ENCODE measurements around the gene EIF4G3. TPM values are rescaled to one million over a fixed set of nuclear protein-coding genes. Genes with fewer than 3 reads are reported as not detected.

EIF4G3 gene
- total and polyA plus RNA-seq, 3 experiments from 2014 or later = 13.0 to 51.3 (median 46.8) TPM

GRCh38 chr1:20962576-20963258 is 214.0 kb downstream of the EIF4G3 start:
- no peaks in the 10 kb centered on the region for H3K9me3 ChIP-seq (ENCODE audit: low read length)
- CTCF ChIA-PET = interaction anchor here (0.9 kb wide), 1 partner anchor 167 kb away, joined by 4 read pairs; no protein-coding TSS in a partner anchor
- H3K36me3 ChIP-seq (ENCODE audit: insufficient read depth, low read length) = no peaks in the 10 kb centered on the region
- H3K9me3 Mint-ChIP-seq = no peaks in the 10 kb centered on the region
- POLR2A ChIA-PET = no interaction called here
- H3K27me3 Mint-ChIP-seq = peaks cover 0 to 1% of the 10 kb centered on the region in 2 donors
- H3K4me3 Mint-ChIP-seq = no peak overlapping the region
- no peak overlapping the region for H3K27ac Mint-ChIP-seq
- no peak overlapping the region for H3K4me3 ChIP-seq (ENCODE audit: low read length)
- no peaks in the 10 kb centered on the region for H3K27me3 ChIP-seq (ENCODE audit: insufficient read depth, low read length, poor library complexity, severe bottlenecking)
- no peak for DNase-seq
- H3K4me1 Mint-ChIP-seq = peaks cover 0 to 5% (median 3%) of the 10 kb centered on the region in 3 donors
- H3K4me1 ChIP-seq (ENCODE audit: insufficient read depth, low read length) = no peaks in the 10 kb centered on the region
- no peak overlapping the region for H3K27ac ChIP-seq (ENCODE audit: low read depth, low read length)
- H3K36me3 Mint-ChIP-seq = peaks cover 0 to 22% (median 8%) of the 10 kb centered on the region in 3 donors

GRCh38 chr1:20958430-20958829 is 218.3 kb downstream of the EIF4G3 start:
- Mint-ChIP-seq H3K36me3 (peaks cover 5 to 15% (median 9%) of the 10 kb centered on the region in 3 donors), H3K4me1 (peaks cover 0 to 6% (median 3%) of the 10 kb centered on the region in 3 donors), H3K27me3 (no peaks in the 10 kb centered on the region), H3K27ac (no peak overlapping the region), H3K9me3 (no peaks in the 10 kb centered on the region), H3K4me3 (no peak overlapping the region)
- H3K4me1 ChIP-seq (ENCODE audit: insufficient read depth, low read length) = no peaks in the 10 kb centered on the region
- CTCF ChIA-PET = no interaction called here
- no peaks in the 10 kb centered on the region for H3K9me3 ChIP-seq (ENCODE audit: low read length)
- no peak overlapping the region for H3K27ac ChIP-seq (ENCODE audit: low read depth, low read length)
- H3K4me3 ChIP-seq (ENCODE audit: low read length) = no peak overlapping the region
- POLR2A ChIA-PET = no interaction called here
- H3K27me3 ChIP-seq (ENCODE audit: insufficient read depth, low read length, poor library complexity, severe bottlenecking) = no peaks in the 10 kb centered on the region
- H3K36me3 ChIP-seq (ENCODE audit: insufficient read depth, low read length) = no peaks in the 10 kb centered on the region
- no peak for DNase-seq

- Histone ChIP-seq H3K4me3 (ENCODE audit: low read length) (no peak overlapping the region), H3K27ac (ENCODE audit: low read depth, low read length) (no peak overlapping the region), H3K9me3 (ENCODE audit: low read length) (no peaks in the 10 kb centered on the region), H3K4me1 (ENCODE audit: insufficient read depth, low read length) (no peaks in the 10 kb centered on the region), H3K27me3 (ENCODE audit: insufficient read depth, low read length, poor library complexity, severe bottlenecking) (no peaks in the 10 kb centered on the region), H3K36me3 (ENCODE audit: insufficient read depth, low read length) (no peaks in the 10 kb centered on the region)
- DNase-seq = no peak
- no peaks in the 10 kb centered on the region for H3K27me3 Mint-ChIP-seq
- peaks cover 5 to 13% (median 11%) of the 10 kb centered on the region in 3 donors for H3K36me3 Mint-ChIP-seq
- ChIA-PET CTCF (no interaction called here), POLR2A (no interaction called here)
- H3K4me1 Mint-ChIP-seq = peaks cover 0 to 6% (median 3%) of the 10 kb centered on the region in 3 donors
- no peaks in the 10 kb centered on the region for H3K9me3 Mint-ChIP-seq
- no peak overlapping the region for H3K4me3 Mint-ChIP-seq
- H3K27ac Mint-ChIP-seq = no peak overlapping the region
Observed at GRCh38 chr1:20956272-20956671, 220.4 kb downstream of the EIF4G3 start.

- H3K27me3 Mint-ChIP-seq = no peaks in the 10 kb centered on the region
- H3K36me3 Mint-ChIP-seq = peaks cover 5 to 27% (median 25%) of the 10 kb centered on the region in 3 donors
- CTCF ChIA-PET = no interaction called here
- DNase-seq = no peak
- Histone ChIP-seq H3K4me3 (ENCODE audit: low read length) (no peak overlapping the region), H3K36me3 (ENCODE audit: insufficient read depth, low read length) (no peaks in the 10 kb centered on the region), H3K4me1 (ENCODE audit: insufficient read depth, low read length) (no peaks in the 10 kb centered on the region), H3K27ac (ENCODE audit: low read depth, low read length) (no peak overlapping the region), H3K9me3 (ENCODE audit: low read length) (no peaks in the 10 kb centered on the region), H3K27me3 (ENCODE audit: insufficient read depth, low read length, poor library complexity, severe bottlenecking) (no peaks in the 10 kb centered on the region)
- POLR2A ChIA-PET = no interaction called here
- no peaks in the 10 kb centered on the region for H3K9me3 Mint-ChIP-seq
- H3K4me1 Mint-ChIP-seq = no peaks in the 10 kb centered on the region
- H3K27ac Mint-ChIP-seq = peak overlapping the region in 1 of 8 donors; percentile 8
- no peak overlapping the region for H3K4me3 Mint-ChIP-seq
Observed at GRCh38 chr1:20950679-20951078, 226.0 kb downstream of the EIF4G3 start.

GRCh38 chr1:20949871-20950590 is 226.7 kb downstream of the EIF4G3 start:
- ChIA-PET POLR2A (no interaction called here), CTCF (interaction anchor here (1.2 to 1.7 kb wide), 2 partner anchors 17 to 245 kb away, joined by 3 read pairs; no protein-coding TSS in a partner anchor)
- no peaks in the 10 kb centered on the region for H3K36me3 ChIP-seq (ENCODE audit: insufficient read depth, low read length)
- Mint-ChIP-seq H3K27ac (no peak overlapping the region), H3K4me3 (no peak overlapping the region), H3K9me3 (no peaks in the 10 kb centered on the region), H3K4me1 (no peaks in the 10 kb centered on the region), H3K27me3 (no peaks in the 10 kb centered on the region), H3K36me3 (peaks cover 5 to 25% (median 23%) of the 10 kb centered on the region in 3 donors)
- no peak overlapping the region for H3K27ac ChIP-seq (ENCODE audit: low read depth, low read length)
- DNase-seq = no peak
- no peaks in the 10 kb centered on the region for H3K4me1 ChIP-seq (ENCODE audit: insufficient read depth, low read length)
- H3K9me3 ChIP-seq (ENCODE audit: low read length) = no peaks in the 10 kb centered on the region
- H3K4me3 ChIP-seq (ENCODE audit: low read length) = no peak overlapping the region
- no peaks in the 10 kb centered on the region for H3K27me3 ChIP-seq (ENCODE audit: insufficient read depth, low read length, poor library complexity, severe bottlenecking)

- no peak overlapping the region for H3K4me3 ChIP-seq (ENCODE audit: low read length)
- Mint-ChIP-seq H3K4me3 (no peak overlapping the region), H3K9me3 (no peaks in the 10 kb centered on the region), H3K4me1 (no peaks in the 10 kb centered on the region), H3K36me3 (peaks cover 0 to 19% (median 18%) of the 10 kb centered on the region in 3 donors), H3K27me3 (no peaks in the 10 kb centered on the region), H3K27ac (no peak overlapping the region)
- no peaks in the 10 kb centered on the region for H3K27me3 ChIP-seq (ENCODE audit: insufficient read depth, low read length, poor library complexity, severe bottlenecking)
- H3K36me3 ChIP-seq (ENCODE audit: insufficient read depth, low read length) = no peaks in the 10 kb centered on the region
- no peak overlapping the region for H3K27ac ChIP-seq (ENCODE audit: low read depth, low read length)
- H3K9me3 ChIP-seq (ENCODE audit: low read length) = no peaks in the 10 kb centered on the region
- ChIA-PET CTCF (no interaction called here), POLR2A (no interaction called here)
- no peak for DNase-seq
- H3K4me1 ChIP-seq (ENCODE audit: insufficient read depth, low read length) = no peaks in the 10 kb centered on the region
Observed at GRCh38 chr1:20948101-20948500, 228.6 kb downstream of the EIF4G3 start.

- ChIA-PET POLR2A (no interaction called here), CTCF (no interaction called here)
- no peak for DNase-seq
- Histone ChIP-seq H3K9me3 (ENCODE audit: low read length) (no peaks in the 10 kb centered on the region), H3K36me3 (ENCODE audit: insufficient read depth, low read length) (no peaks in the 10 kb centered on the region), H3K4me1 (ENCODE audit: insufficient read depth, low read length) (no peaks in the 10 kb centered on the region), H3K27me3 (ENCODE audit: insufficient read depth, low read length, poor library complexity, severe bottlenecking) (no peaks in the 10 kb centered on the region), H3K27ac (ENCODE audit: low read depth, low read length) (no peak overlapping the region), H3K4me3 (ENCODE audit: low read length) (no peak overlapping the region)
- no peaks in the 10 kb centered on the region for H3K4me1 Mint-ChIP-seq
- no peaks in the 10 kb centered on the region for H3K9me3 Mint-ChIP-seq
- H3K4me3 Mint-ChIP-seq = no peak overlapping the region
- H3K36me3 Mint-ChIP-seq = peaks cover 0 to 19% (median 18%) of the 10 kb centered on the region in 3 donors
- peak overlapping the region in 1 of 8 donors; percentile 6 for H3K27ac Mint-ChIP-seq
- no peaks in the 10 kb centered on the region for H3K27me3 Mint-ChIP-seq
Observed at GRCh38 chr1:20947409-20947808, 229.3 kb downstream of the EIF4G3 start.

GRCh38 chr1:20936621-20937020 is 240.1 kb downstream of the EIF4G3 start:
- ChIA-PET CTCF (no interaction called here), POLR2A (no interaction called here)
- H3K27me3 Mint-ChIP-seq = no peaks in the 10 kb centered on the region
- Histone ChIP-seq H3K4me3 (ENCODE audit: low read length) (no peak overlapping the region), H3K36me3 (ENCODE audit: insufficient read depth, low read length) (peaks cover 5% of the 10 kb centered on the region), H3K4me1 (ENCODE audit: insufficient read depth, low read length) (peaks cover 11% of the 10 kb centered on the region), H3K27ac (ENCODE audit: low read depth, low read length) (no peak overlapping the region), H3K9me3 (ENCODE audit: low read length) (no peaks in the 10 kb centered on the region), H3K27me3 (ENCODE audit: insufficient read depth, low read length, poor library complexity, severe bottlenecking) (no peaks in the 10 kb centered on the region)
- H3K4me1 Mint-ChIP-seq = peaks cover 17 to 25% (median 24%) of the 10 kb centered on the region in 3 donors
- H3K4me3 Mint-ChIP-seq = no peak overlapping the region
- no peaks in the 10 kb centered on the region for H3K9me3 Mint-ChIP-seq
- H3K36me3 Mint-ChIP-seq = peaks cover 0 to 17% (median 7%) of the 10 kb centered on the region in 3 donors
- no peak for DNase-seq
- H3K27ac Mint-ChIP-seq = no peak overlapping the region
